Liver (tissue), 3 donors: Measurements from ENCODE around the gene UGT2B10.
A peak's percentile ranks its signal among the peaks of the same experiment; 100 is the strongest.

ENCODE experiments used
- EGR1 ChIP-seq, 2 donors: IDR thresholded peaks; 2 replicates each; pipeline ENCODE4 v1.6.1; 2016 to 2018; ENCODE audit warnings: antibody characterized with exemption in 2 of 2, low read depth in 2 of 2
- GABPA ChIP-seq, 2 donors: IDR thresholded peaks in 1 of 2; conservative IDR thresholded peaks in 1 of 2; 2 replicates each; pipeline ENCODE4 v1.6.1; 2016; ENCODE audit warnings: antibody characterized with exemption in 2 of 2, mild to moderate bottlenecking in 1 of 2, moderate library complexity in 1 of 2
- JUND ChIP-seq, 2 donors: IDR thresholded peaks; 2 replicates each; pipeline ENCODE4 v1.6.1; 2016; ENCODE audit warnings: antibody characterized with exemption in 2 of 2
- RAD21 ChIP-seq, 2 donors: IDR thresholded peaks; 2 replicates each; pipeline ENCODE4 v1.6.1; 2016; ENCODE audit warnings: antibody characterized with exemption in 2 of 2, mild to moderate bottlenecking in 2 of 2
- RXRA ChIP-seq, 2 donors: IDR thresholded peaks; 2 replicates each; pipeline ENCODE4 v1.6.1; 2017 to 2018; ENCODE audit warnings: antibody characterized with exemption in 2 of 2, mild to moderate bottlenecking in 1 of 2
- TAF1 ChIP-seq: conservative IDR thresholded peaks from 2 replicates; pipeline ENCODE4 v1.6.1; 2016; ENCODE audit warnings: antibody characterized with exemption, mild to moderate bottlenecking
- YY1 ChIP-seq: IDR thresholded peaks from 2 replicates; pipeline ENCODE4 v1.6.1; 2016; ENCODE audit warnings: antibody characterized with exemption, mild to moderate bottlenecking
- TF ChIP-seq, protein P1 (sequence below): fragments of 150-350 bp; IDR thresholded peaks from 2 replicates; pipeline ENCODE4 v1.5.1; 2017; ENCODE audit warnings: improper control_type of control experiment, low read depth, low read length; ENCODE audit not compliant: missing input control
- TF ChIP-seq, protein P2 (sequence below): IDR thresholded peaks from 2 replicates; pipeline ENCODE4 v1.6.1; 2016; ENCODE audit warnings: antibody characterized with exemption
- TF ChIP-seq, protein P3 (sequence below): IDR thresholded peaks from 2 replicates; pipeline ENCODE4 v1.6.1; 2016; ENCODE audit warnings: antibody characterized with exemption, mild to moderate bottlenecking
- TF ChIP-seq, protein P4 (sequence below): IDR thresholded peaks from 2 replicates; pipeline ENCODE4 v1.6.1; 2016; ENCODE audit warnings: antibody characterized with exemption
- TF ChIP-seq, protein P5 (sequence below): IDR thresholded peaks from 2 replicates; pipeline ENCODE4 v1.6.1; 2016; ENCODE audit warnings: antibody characterized with exemption
- donor health status: healthy.
- donor health status: healthy.

DNA sequence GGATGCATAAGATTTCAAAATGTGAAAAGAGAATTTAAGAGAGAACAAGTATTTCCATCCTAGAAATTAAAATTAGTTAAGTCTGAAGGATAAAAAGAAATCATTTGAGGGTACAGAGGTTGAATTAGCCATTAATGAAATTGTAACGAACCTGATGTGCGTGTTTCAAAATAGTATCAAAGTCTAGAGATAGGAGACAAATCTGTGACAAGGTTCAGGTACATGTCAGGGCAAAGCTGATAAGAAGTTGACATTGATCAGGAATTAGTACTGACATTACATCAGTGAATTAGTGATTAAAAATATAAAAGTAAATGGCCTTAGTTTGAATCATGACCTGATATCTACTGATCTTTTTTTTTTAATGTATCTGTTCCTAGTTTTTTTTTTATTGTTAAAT, 62.3 kb downstream of the UGT2B10 start:
- TF ChIP-seq, protein P1, sequence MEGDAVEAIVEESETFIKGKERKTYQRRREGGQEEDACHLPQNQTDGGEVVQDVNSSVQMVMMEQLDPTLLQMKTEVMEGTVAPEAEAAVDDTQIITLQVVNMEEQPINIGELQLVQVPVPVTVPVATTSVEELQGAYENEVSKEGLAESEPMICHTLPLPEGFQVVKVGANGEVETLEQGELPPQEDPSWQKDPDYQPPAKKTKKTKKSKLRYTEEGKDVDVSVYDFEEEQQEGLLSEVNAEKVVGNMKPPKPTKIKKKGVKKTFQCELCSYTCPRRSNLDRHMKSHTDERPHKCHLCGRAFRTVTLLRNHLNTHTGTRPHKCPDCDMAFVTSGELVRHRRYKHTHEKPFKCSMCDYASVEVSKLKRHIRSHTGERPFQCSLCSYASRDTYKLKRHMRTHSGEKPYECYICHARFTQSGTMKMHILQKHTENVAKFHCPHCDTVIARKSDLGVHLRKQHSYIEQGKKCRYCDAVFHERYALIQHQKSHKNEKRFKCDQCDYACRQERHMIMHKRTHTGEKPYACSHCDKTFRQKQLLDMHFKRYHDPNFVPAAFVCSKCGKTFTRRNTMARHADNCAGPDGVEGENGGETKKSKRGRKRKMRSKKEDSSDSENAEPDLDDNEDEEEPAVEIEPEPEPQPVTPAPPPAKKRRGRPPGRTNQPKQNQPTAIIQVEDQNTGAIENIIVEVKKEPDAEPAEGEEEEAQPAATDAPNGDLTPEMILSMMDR: no peak
- TF ChIP-seq, protein P2, sequence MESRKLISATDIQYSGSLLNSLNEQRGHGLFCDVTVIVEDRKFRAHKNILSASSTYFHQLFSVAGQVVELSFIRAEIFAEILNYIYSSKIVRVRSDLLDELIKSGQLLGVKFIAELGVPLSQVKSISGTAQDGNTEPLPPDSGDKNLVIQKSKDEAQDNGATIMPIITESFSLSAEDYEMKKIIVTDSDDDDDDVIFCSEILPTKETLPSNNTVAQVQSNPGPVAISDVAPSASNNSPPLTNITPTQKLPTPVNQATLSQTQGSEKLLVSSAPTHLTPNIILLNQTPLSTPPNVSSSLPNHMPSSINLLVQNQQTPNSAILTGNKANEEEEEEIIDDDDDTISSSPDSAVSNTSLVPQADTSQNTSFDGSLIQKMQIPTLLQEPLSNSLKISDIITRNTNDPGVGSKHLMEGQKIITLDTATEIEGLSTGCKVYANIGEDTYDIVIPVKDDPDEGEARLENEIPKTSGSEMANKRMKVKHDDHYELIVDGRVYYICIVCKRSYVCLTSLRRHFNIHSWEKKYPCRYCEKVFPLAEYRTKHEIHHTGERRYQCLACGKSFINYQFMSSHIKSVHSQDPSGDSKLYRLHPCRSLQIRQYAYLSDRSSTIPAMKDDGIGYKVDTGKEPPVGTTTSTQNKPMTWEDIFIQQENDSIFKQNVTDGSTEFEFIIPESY: peak; percentile 70
- TF ChIP-seq RAD21 (IDR thresholded peaks at IDR 0.05) (peak; percentile 51 to 54), GABPA (IDR thresholded peaks at IDR 0.05 in 1 of 2, conservative IDR thresholded peaks at IDR 0.05 in 1 of 2) (no peak), RXRA (IDR thresholded peaks at IDR 0.05) (peak; percentile 93 to 94), TAF1 (no peak), JUND (IDR thresholded peaks at IDR 0.05) (peak; percentile 52 to 76), YY1 (peak; percentile 83), EGR1 (IDR thresholded peaks at IDR 0.05; ENCODE audit: low read depth in 2 of 2) (no peak)
- TF ChIP-seq, protein P3, sequence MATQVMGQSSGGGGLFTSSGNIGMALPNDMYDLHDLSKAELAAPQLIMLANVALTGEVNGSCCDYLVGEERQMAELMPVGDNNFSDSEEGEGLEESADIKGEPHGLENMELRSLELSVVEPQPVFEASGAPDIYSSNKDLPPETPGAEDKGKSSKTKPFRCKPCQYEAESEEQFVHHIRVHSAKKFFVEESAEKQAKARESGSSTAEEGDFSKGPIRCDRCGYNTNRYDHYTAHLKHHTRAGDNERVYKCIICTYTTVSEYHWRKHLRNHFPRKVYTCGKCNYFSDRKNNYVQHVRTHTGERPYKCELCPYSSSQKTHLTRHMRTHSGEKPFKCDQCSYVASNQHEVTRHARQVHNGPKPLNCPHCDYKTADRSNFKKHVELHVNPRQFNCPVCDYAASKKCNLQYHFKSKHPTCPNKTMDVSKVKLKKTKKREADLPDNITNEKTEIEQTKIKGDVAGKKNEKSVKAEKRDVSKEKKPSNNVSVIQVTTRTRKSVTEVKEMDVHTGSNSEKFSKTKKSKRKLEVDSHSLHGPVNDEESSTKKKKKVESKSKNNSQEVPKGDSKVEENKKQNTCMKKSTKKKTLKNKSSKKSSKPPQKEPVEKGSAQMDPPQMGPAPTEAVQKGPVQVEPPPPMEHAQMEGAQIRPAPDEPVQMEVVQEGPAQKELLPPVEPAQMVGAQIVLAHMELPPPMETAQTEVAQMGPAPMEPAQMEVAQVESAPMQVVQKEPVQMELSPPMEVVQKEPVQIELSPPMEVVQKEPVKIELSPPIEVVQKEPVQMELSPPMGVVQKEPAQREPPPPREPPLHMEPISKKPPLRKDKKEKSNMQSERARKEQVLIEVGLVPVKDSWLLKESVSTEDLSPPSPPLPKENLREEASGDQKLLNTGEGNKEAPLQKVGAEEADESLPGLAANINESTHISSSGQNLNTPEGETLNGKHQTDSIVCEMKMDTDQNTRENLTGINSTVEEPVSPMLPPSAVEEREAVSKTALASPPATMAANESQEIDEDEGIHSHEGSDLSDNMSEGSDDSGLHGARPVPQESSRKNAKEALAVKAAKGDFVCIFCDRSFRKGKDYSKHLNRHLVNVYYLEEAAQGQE: peak; percentile 32
- TF ChIP-seq, protein P4, sequence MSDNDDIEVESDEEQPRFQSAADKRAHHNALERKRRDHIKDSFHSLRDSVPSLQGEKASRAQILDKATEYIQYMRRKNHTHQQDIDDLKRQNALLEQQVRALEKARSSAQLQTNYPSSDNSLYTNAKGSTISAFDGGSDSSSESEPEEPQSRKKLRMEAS: peak; percentile 36
- TF ChIP-seq, protein P5, sequence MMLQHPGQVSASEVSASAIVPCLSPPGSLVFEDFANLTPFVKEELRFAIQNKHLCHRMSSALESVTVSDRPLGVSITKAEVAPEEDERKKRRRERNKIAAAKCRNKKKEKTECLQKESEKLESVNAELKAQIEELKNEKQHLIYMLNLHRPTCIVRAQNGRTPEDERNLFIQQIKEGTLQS: no peak
